Measurements from ENCODE around the gene KCNC3.
A peak's percentile ranks its signal among the peaks of the same experiment; 100 is the strongest.
"Not testable (repeated sequence)": the region's sequence is repeated elsewhere in the genome, so short reads cannot be mapped to it uniquely, and the experiment has no call there.

The KCNC3 gene

GRCh38 chr19:50353487-50353880 lies 24.3 kb upstream of the KCNC3 start:
- DNase-seq (ENCODE audit: low spot score), result not testable (repeated sequence)

GRCh38 chr19:50352242-50352641 lies 23.1 kb upstream of the KCNC3 start:
- no peak for DNase-seq (ENCODE audit: low spot score)

- DNase-seq (ENCODE audit: low spot score), result no peak
Observed at GRCh38 chr19:50349277-50350057, 20.3 kb upstream of the KCNC3 start.

- not testable (repeated sequence) for DNase-seq (ENCODE audit: low spot score)
Observed at GRCh38 chr19:50347089-50347581, 18.0 kb upstream of the KCNC3 start.

- no peak for DNase-seq (ENCODE audit: low spot score)
Observed at GRCh38 chr19:50344661-50345318, 15.6 kb upstream of the KCNC3 start.

GRCh38 chr19:50341091-50341564 lies 12.0 kb upstream of the KCNC3 start:
- DNase-seq (ENCODE audit: low spot score), result no peak

- no peak for DNase-seq (ENCODE audit: low spot score)
Observed at GRCh38 chr19:50340331-50340730, 11.2 kb upstream of the KCNC3 start.

GRCh38 chr19:50337031-50337430 lies 7.9 kb upstream of the KCNC3 start:
- not testable (repeated sequence) for DNase-seq (ENCODE audit: low spot score)

- no peak for DNase-seq (ENCODE audit: low spot score)
Observed at GRCh38 chr19:50334741-50335421, 5.7 kb upstream of the KCNC3 start.

- peak; percentile 66 for DNase-seq (ENCODE audit: low spot score)
Observed at GRCh38 chr19:50333737-50334617, 4.8 kb upstream of the KCNC3 start.

- DNase-seq (ENCODE audit: low spot score), result peak; percentile 98
Observed at GRCh38 chr19:50333235-50333736, 4.1 kb upstream of the KCNC3 start.

GRCh38 chr19:50332244-50333038 lies 3.3 kb upstream of the KCNC3 start:
- DNase-seq (ENCODE audit: low spot score), result no peak

- DNase-seq (ENCODE audit: low spot score), result no peak
Observed at GRCh38 chr19:50331994-50332243, 2.7 kb upstream of the KCNC3 start.

GRCh38 chr19:50331221-50331993 lies 2.2 kb upstream of the KCNC3 start:
- DNase-seq (ENCODE audit: low spot score), result peak; percentile 32

- DNase-seq (ENCODE audit: low spot score), result peak; percentile 85
Observed at GRCh38 chr19:50330365-50331078, 1.3 kb upstream of the KCNC3 start.

- not testable (repeated sequence) for DNase-seq (ENCODE audit: low spot score)
Observed at GRCh38 chr19:50329926-50330294, 733 bp upstream of the KCNC3 start.

- DNase-seq (ENCODE audit: low spot score), result no peak
Observed at GRCh38 chr19:50328873-50329145, 368 bp downstream of the KCNC3 start.

- peak; percentile 60 for DNase-seq (ENCODE audit: low spot score)
Observed at GRCh38 chr19:50328224-50328872, 829 bp downstream of the KCNC3 start.

All from SW480 (cell line).